GM23248 (cell line): Measurements from ENCODE around the gene ANLN. TPM values are rescaled to one million over a fixed set of nuclear protein-coding genes. Genes with fewer than 3 reads are reported as not detected.

Source experiments
- DNase-seq: peaks from one replicate; pipeline ENCODE4 v3.0.0-alpha.2; 2015
- H2AFZ ChIP-seq: fragments of 200-600 bp; sonication (generic); 2 replicates; pipeline ENCODE4 v1.6.1; 2016; ENCODE audit warnings: antibody characterized with exemption
- H3F3A ChIP-seq: fragments of 200-600 bp; sonication (generic); 2 replicates; pipeline ENCODE4 v1.6.1; 2016; ENCODE audit warnings: mild to moderate bottlenecking, antibody characterized with exemption, mixed run types; ENCODE audit not compliant: insufficient read depth
- H3K27ac ChIP-seq: fragments of 200-600 bp; sonication (generic); 2 replicates; pipeline ENCODE4 v1.5.1; 2016; ENCODE audit warnings: mild to moderate bottlenecking
- H3K27me3 ChIP-seq: fragments of 200-600 bp; sonication (generic); replicated peaks from 2 replicates; pipeline ENCODE4 v1.6.1; 2016; ENCODE audit warnings: mild to moderate bottlenecking; ENCODE audit not compliant: insufficient read depth
- H3K36me3 ChIP-seq: fragments of 200-600 bp; sonication (generic); 2 replicates; pipeline ENCODE4 v1.6.1; 2016; ENCODE audit warnings: low read depth, mild to moderate bottlenecking
- H3K4me1 ChIP-seq: fragments of 200-600 bp; sonication (generic); 2 replicates; pipeline ENCODE4 v1.6.1; 2016; ENCODE audit warnings: mild to moderate bottlenecking; ENCODE audit not compliant: insufficient read depth
- H3K4me2 ChIP-seq: fragments of 200-600 bp; sonication (generic); one replicate; pipeline ENCODE4 v1.6.1; 2016; ENCODE audit warnings: mild to moderate bottlenecking; ENCODE audit not compliant: unreplicated experiment
- H3K4me3 ChIP-seq: fragments of 200-600 bp; sonication (generic); 2 replicates; pipeline ENCODE4 v1.5.1; 2016; ENCODE audit warnings: mild to moderate bottlenecking
- H3K79me2 ChIP-seq: fragments of 200-600 bp; sonication (generic); 2 replicates; pipeline ENCODE4 v1.6.1; 2016; ENCODE audit warnings: mild to moderate bottlenecking; ENCODE audit not compliant: insufficient read depth
- H3K9ac ChIP-seq: fragments of 200-600 bp; sonication (generic); 2 replicates; pipeline ENCODE4 v1.6.1; 2016; ENCODE audit warnings: mild to moderate bottlenecking
- H3K9me2 ChIP-seq: fragments of 200-600 bp; sonication (generic); 2 replicates; pipeline ENCODE4 v1.6.1; 2016; ENCODE audit warnings: mixed run types, mild to moderate bottlenecking, moderate library complexity; ENCODE audit not compliant: insufficient read depth
- H3K9me3 ChIP-seq: fragments of 200-600 bp; sonication (generic); one replicate; pipeline ENCODE4 v1.6.1; 2017; ENCODE audit warnings: low read depth
- H4K20me1 ChIP-seq: fragments of 200-600 bp; sonication (generic); 2 replicates; pipeline ENCODE4 v1.6.0; 2016; ENCODE audit not compliant: insufficient read depth
- EZH2 ChIP-seq: fragments of 200-600 bp; sonication (generic); IDR thresholded peaks from 2 replicates; pipeline ENCODE4 v1.6.1; 2018; ENCODE audit warnings: antibody characterized with exemption, mild to moderate bottlenecking; ENCODE audit not compliant: insufficient read depth, poor library complexity, severe bottlenecking
- EZH2phosphoT487 ChIP-seq: fragments of 200-600 bp; sonication (generic); IDR thresholded peaks from 2 replicates; pipeline ENCODE4 v1.6.1; 2018; ENCODE audit warnings: antibody characterized with exemption, moderate library complexity, mild to moderate bottlenecking, low read depth; ENCODE audit not compliant: insufficient read depth
- WGBS, 2 experiments: methylation state at CpG; one replicate each; pipeline ENCODE4 v1.1.6; 2015 to 2017; ENCODE audit warnings: low lambda C conversion rate in 2 of 2, low coverage in 1 of 2; ENCODE audit errors: missing lambda C conversion rate in 2 of 2; 5-methylcytosine and 5-hydroxymethylcytosine counted together
- in situ Hi-C: fragments of 300-500 bp; cut with MboI; formaldehyde crosslinking; loops from 2 replicates; pipeline ENCODE4 v1.15.0; 2020
- polyA plus RNA-seq: library from polyadenylated mRNA; unstranded; fragments of >200 nt; fragmentation: Nextera tagmentation; extraction: Ambion mirVana; gene quantifications from 2 replicates; pipeline ENCODE4 v1.2.1, GENCODE V29; 2016
- total RNA-seq: library from RNA; depleted of rRNA; stranded (reverse); fragments of >200 nt; shearing (Covaris generic); gene quantifications from 2 replicates; pipeline ENCODE4 v1.2.3, GENCODE V29; 2014

ANLN gene
- total and polyA plus RNA-seq, 2 experiments from 2014 or later: 38.4 to 55.6 TPM

DNA sequence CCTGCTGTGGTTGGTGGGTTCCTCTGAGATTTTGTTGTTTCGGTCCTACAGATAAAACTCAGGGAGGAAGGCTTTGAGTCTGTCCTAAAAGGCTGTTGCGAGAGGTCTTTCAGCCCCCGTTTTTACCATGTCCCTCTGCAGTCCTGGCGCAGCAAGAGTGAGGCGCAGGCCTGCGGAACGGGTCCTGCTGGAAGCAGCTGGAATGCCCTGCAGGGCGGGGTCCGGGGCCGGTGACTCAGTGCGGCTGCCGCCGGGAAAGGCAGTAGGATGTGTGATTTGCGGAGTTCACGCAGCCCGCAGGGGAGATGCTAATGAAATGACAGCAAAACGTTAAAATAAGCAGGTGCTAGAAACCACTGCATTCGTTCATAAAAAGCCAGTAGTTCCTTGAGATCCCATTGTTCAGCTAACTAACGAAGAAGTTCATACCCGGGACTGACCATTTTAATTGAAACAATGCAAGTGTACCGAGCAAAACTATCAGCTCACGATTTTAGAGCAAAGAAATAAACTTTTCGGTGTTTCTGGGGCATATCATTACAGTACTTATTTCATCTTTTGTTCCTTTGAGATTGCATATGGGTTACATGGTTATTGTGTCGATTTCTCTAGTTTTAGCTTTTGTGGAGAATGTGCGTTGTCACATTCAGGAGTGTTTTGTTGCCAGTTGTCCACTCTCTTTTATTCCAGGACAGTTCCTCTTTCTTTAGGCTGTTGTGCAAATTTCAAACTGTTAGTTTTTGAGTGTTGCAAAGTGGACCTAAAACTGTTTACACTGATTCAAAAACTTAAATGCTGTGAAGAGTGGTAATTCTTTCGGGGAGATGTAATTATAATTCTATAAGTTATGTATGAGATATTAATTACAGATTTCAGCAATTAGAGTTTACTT lies 783 bp downstream of the ANLN start:
- Histone ChIP-seq H3K4me2 (peak overlapping the region; percentile 90), H3K27ac (peak overlapping the region; percentile 63), H4K20me1 (no peaks in the 10 kb centered on the region), H3K4me3 (peak overlapping the region; percentile 87), H3K27me3 (no peaks in the 10 kb centered on the region), H3K9ac (peak overlapping the region; percentile 89), H3K9me3 (no peaks in the 10 kb centered on the region), H2AFZ (peak overlapping the region; percentile 94), H3F3A (peaks cover 35% of the 10 kb centered on the region), H3K4me1 (peaks cover 40% of the 10 kb centered on the region), H3K79me2 (peaks cover 51% of the 10 kb centered on the region), H3K36me3 (no peaks in the 10 kb centered on the region), H3K9me2 (no peaks in the 10 kb centered on the region)
- peak; percentile 96 for DNase-seq
- TF ChIP-seq EZH2phosphoT487: no peak
- 1% methylated on average over 20 to 26 of the region's 26 CpGs for WGBS, 2 experiments
- in situ Hi-C loops: no loop called here

DNA sequence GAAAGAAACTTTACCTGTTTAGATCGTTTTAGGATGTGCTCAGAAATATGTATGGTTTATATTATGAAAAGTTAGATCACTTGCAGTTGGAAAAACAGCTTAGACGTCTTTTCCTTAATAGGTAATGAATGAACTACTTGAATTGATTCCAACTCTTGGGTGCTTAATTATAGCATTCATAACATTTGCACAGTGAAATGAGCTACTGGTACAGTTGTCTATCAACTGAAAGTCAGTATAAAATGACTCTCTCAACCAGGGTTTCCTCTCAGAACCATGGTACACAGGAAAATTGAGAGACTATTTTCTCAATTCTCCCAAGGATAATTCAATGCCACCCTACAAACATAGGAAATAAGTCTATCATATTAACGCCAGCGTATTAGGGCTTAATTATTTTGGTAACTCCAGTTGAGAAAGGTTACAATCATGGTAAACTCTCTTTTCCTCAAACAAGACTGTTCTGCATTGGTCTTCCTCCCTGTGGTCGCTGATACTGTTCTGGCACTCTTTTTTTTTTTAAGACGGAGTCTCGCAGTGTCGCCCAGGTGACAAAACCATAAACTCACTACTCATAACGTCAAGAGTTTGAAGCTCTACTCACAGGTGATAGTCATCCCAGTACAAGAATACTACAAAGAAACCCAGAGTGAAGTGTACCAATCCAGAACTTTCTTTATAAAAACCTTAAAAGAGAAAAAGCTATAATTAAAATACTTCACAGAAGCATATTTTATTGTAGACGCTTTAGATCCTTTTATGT lies 2.0 kb downstream of the ANLN start:
- H3K27ac ChIP-seq: peak overlapping the region; percentile 63
- no peaks in the 10 kb centered on the region for H4K20me1 ChIP-seq
- no peaks in the 10 kb centered on the region for H3K27me3 ChIP-seq
- peak overlapping the region; percentile 89 for H3K9ac ChIP-seq
- H3K9me3 ChIP-seq: no peaks in the 10 kb centered on the region
- peaks cover 63% of the 10 kb centered on the region for H3K79me2 ChIP-seq
- 47% methylated on average over 10 of the region's 10 CpGs for WGBS, 2 experiments
- no peaks in the 10 kb centered on the region for H3K9me2 ChIP-seq
- H3K4me1 ChIP-seq: peaks cover 40% of the 10 kb centered on the region
- in situ Hi-C loops: no loop called here
- peaks cover 35% of the 10 kb centered on the region for H3F3A ChIP-seq
- peak overlapping the region; percentile 87 for H3K4me3 ChIP-seq
- H3K4me2 ChIP-seq: peak overlapping the region; percentile 90
- TF ChIP-seq EZH2phosphoT487 (no peak), EZH2 (no peak)
- DNase-seq: no peak
- peak overlapping the region; percentile 94 for H2AFZ ChIP-seq
- no peaks in the 10 kb centered on the region for H3K36me3 ChIP-seq

- Histone ChIP-seq H3K27ac (peak overlapping the region; percentile 63; the same call in 1 of the 2 replicates), H3K79me2 (peaks cover 85% of the 10 kb centered on the region), H3K36me3 (no peaks in the 10 kb centered on the region), H3K9ac (no peak overlapping the region), H4K20me1 (no peaks in the 10 kb centered on the region), H3F3A (peaks cover 30% of the 10 kb centered on the region), H3K4me3 (no peak overlapping the region), H3K9me3 (no peaks in the 10 kb centered on the region), H3K4me2 (no peak overlapping the region), H3K27me3 (no peaks in the 10 kb centered on the region), H3K4me1 (peaks cover 39% of the 10 kb centered on the region), H2AFZ (peak overlapping the region; percentile 60), H3K9me2 (no peaks in the 10 kb centered on the region)
- DNase-seq: no peak
- in situ Hi-C loops: no loop called here
- no peak for TF ChIP-seq EZH2phosphoT487
- TF ChIP-seq EZH2: no peak
- 96 to 100% methylated on average over 1 of the region's 1 CpG for WGBS, 2 experiments
Observed at GRCh38 chr7:36393826-36394225, 4.2 kb downstream of the ANLN start.

DNA sequence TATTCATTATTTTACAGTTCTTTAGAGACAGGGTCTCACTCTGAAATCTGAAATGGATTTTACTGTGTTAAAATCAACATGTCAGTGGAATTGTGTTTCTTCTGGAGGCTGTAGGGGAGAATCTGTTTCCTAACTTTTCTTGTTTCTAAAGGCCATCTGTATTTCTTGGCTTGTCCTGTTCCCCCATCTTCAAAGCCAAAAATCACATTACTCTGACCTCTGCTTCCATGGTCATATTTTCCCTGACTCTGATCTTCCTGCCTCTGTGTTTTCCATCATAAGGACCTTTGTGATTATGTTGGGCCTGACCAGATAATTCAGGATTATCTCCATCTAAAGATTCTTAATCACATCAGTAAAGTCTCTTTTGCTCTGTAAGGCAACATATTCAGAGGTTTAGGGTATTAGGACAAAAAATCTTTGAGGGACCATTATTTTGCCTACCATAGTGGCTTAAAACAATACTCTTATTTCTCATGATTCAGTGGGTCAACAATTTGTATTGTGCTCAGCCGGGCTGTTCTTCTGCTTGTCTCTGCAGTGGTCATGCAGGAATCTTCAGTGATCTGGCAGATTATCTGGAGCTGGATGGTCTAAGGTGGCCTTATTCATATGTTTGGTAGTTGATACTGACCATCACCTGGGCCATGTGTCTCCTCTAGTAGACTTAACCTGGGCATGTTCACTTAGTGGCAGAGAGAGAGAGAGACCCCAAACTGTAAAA lies 5.7 kb downstream of the ANLN start:
- no peaks in the 10 kb centered on the region for H3K9me3 ChIP-seq
- no peaks in the 10 kb centered on the region for H4K20me1 ChIP-seq
- no peak for TF ChIP-seq EZH2phosphoT487
- H3K27ac ChIP-seq: no peak overlapping the region
- WGBS, 2 experiments: 95 to 96% methylated on average over 1 of the region's 1 CpG
- no peak overlapping the region for H2AFZ ChIP-seq
- H3K4me3 ChIP-seq: no peak overlapping the region
- H3K4me2 ChIP-seq: no peak overlapping the region
- H3K9me2 ChIP-seq: no peaks in the 10 kb centered on the region
- H3F3A ChIP-seq: peaks cover 26% of the 10 kb centered on the region
- H3K36me3 ChIP-seq: peaks cover 6% of the 10 kb centered on the region; the same call in 1 of the 2 replicates
- DNase-seq: no peak
- H3K27me3 ChIP-seq: no peaks in the 10 kb centered on the region
- in situ Hi-C loops: no loop called here
- peaks cover 99% of the 10 kb centered on the region for H3K79me2 ChIP-seq
- peaks cover 34% of the 10 kb centered on the region for H3K4me1 ChIP-seq
- H3K9ac ChIP-seq: no peak overlapping the region
